Measurements from ENCODE around the gene CENPT.
"Not testable (repeated sequence)": the region's sequence is repeated elsewhere in the genome, so short reads cannot be mapped to it uniquely, and the experiment has no call there.

The CENPT gene

GRCh38 chr16:67837190-67837589 is 10.3 kb downstream of the CENPT start:
- not testable (repeated sequence) for H3K27me3 ChIP-seq (ENCODE audit: insufficient read depth, low read length); H3K4me1 ChIP-seq (ENCODE audit: control insufficient read depth, insufficient read depth, low read length, unreplicated experiment); H3K4me3 ChIP-seq (ENCODE audit: low read depth, low read length); H3K36me3 ChIP-seq (ENCODE audit: insufficient read depth, low read length); H2AFZ ChIP-seq (ENCODE audit: low read length, unreplicated experiment); H3K79me2 ChIP-seq (ENCODE audit: control insufficient read depth, insufficient read depth, low read length, unreplicated experiment); H3K27ac ChIP-seq (ENCODE audit: low read depth, low read length)

- peak overlapping the region; percentile 67 for H2AFZ ChIP-seq (ENCODE audit: low read length, unreplicated experiment)
- H3K36me3 ChIP-seq (ENCODE audit: insufficient read depth, low read length): no peaks in the 10 kb centered on the region
- peaks cover 6% of the 10 kb centered on the region for H3K4me1 ChIP-seq (ENCODE audit: control insufficient read depth, insufficient read depth, low read length, unreplicated experiment)
- H3K4me3 ChIP-seq (ENCODE audit: low read depth, low read length): peak overlapping the region; percentile 78
- H3K27me3 ChIP-seq (ENCODE audit: insufficient read depth, low read length): no peaks in the 10 kb centered on the region
- H3K79me2 ChIP-seq (ENCODE audit: control insufficient read depth, insufficient read depth, low read length, unreplicated experiment): peaks cover 10% of the 10 kb centered on the region
- H3K27ac ChIP-seq (ENCODE audit: low read depth, low read length): no peak overlapping the region
These were observed 13.3 kb downstream of the CENPT start for GRCh38 chr16:67834242-67834614.

- Histone ChIP-seq H2AFZ (ENCODE audit: low read length, unreplicated experiment) (peak overlapping the region; percentile 67), H3K79me2 (ENCODE audit: control insufficient read depth, insufficient read depth, low read length, unreplicated experiment) (peaks cover 10% of the 10 kb centered on the region), H3K4me1 (ENCODE audit: control insufficient read depth, insufficient read depth, low read length, unreplicated experiment) (peaks cover 6% of the 10 kb centered on the region), H3K27ac (ENCODE audit: low read depth, low read length) (peak overlapping the region; percentile 11; the same call in 1 of the 2 replicates), H3K36me3 (ENCODE audit: insufficient read depth, low read length) (no peaks in the 10 kb centered on the region), H3K4me3 (ENCODE audit: low read depth, low read length) (peak overlapping the region; percentile 78), H3K27me3 (ENCODE audit: insufficient read depth, low read length) (no peaks in the 10 kb centered on the region)
These were observed 13.9 kb downstream of the CENPT start for GRCh38 chr16:67833415-67834241.

GRCh38 chr16:67833030-67833414 is 14.5 kb downstream of the CENPT start:
- Histone ChIP-seq H3K27me3 (ENCODE audit: insufficient read depth, low read length) (no peaks in the 10 kb centered on the region), H3K36me3 (ENCODE audit: insufficient read depth, low read length) (no peaks in the 10 kb centered on the region), H3K27ac (ENCODE audit: low read depth, low read length) (peak overlapping the region; percentile 11; the same call in 1 of the 2 replicates), H3K4me3 (ENCODE audit: low read depth, low read length) (peak overlapping the region; percentile 78), H2AFZ (ENCODE audit: low read length, unreplicated experiment) (no peak overlapping the region), H3K4me1 (ENCODE audit: control insufficient read depth, insufficient read depth, low read length, unreplicated experiment) (peaks cover 6% of the 10 kb centered on the region), H3K79me2 (ENCODE audit: control insufficient read depth, insufficient read depth, low read length, unreplicated experiment) (peaks cover 10% of the 10 kb centered on the region)

GRCh38 chr16:67828651-67829050 is 18.8 kb downstream of the CENPT start:
- Histone ChIP-seq H3K79me2 (ENCODE audit: control insufficient read depth, insufficient read depth, low read length, unreplicated experiment) (peaks cover 10% of the 10 kb centered on the region), H2AFZ (ENCODE audit: low read length, unreplicated experiment) (no peak overlapping the region), H3K36me3 (ENCODE audit: insufficient read depth, low read length) (no peaks in the 10 kb centered on the region), H3K4me1 (ENCODE audit: control insufficient read depth, insufficient read depth, low read length, unreplicated experiment) (peaks cover 6% of the 10 kb centered on the region), H3K27me3 (ENCODE audit: insufficient read depth, low read length) (no peaks in the 10 kb centered on the region), H3K4me3 (ENCODE audit: low read depth, low read length) (no peak overlapping the region), H3K27ac (ENCODE audit: low read depth, low read length) (no peak overlapping the region)

GRCh38 chr16:67825906-67826305 is 21.6 kb downstream of the CENPT start:
- Histone ChIP-seq H3K79me2 (ENCODE audit: control insufficient read depth, insufficient read depth, low read length, unreplicated experiment) (no peaks in the 10 kb centered on the region), H3K36me3 (ENCODE audit: insufficient read depth, low read length) (no peaks in the 10 kb centered on the region), H3K4me1 (ENCODE audit: control insufficient read depth, insufficient read depth, low read length, unreplicated experiment) (no peaks in the 10 kb centered on the region)

GRCh38 chr16:67825119-67825518 is 22.4 kb downstream of the CENPT start:
- H3K79me2 ChIP-seq (ENCODE audit: control insufficient read depth, insufficient read depth, low read length, unreplicated experiment): no peaks in the 10 kb centered on the region
- no peaks in the 10 kb centered on the region for H3K27me3 ChIP-seq (ENCODE audit: insufficient read depth, low read length)
- H2AFZ ChIP-seq (ENCODE audit: low read length, unreplicated experiment): no peak overlapping the region
- no peaks in the 10 kb centered on the region for H3K36me3 ChIP-seq (ENCODE audit: insufficient read depth, low read length)
- no peak overlapping the region for H3K27ac ChIP-seq (ENCODE audit: low read depth, low read length)
- H3K4me3 ChIP-seq (ENCODE audit: low read depth, low read length): no peak overlapping the region
- H3K4me1 ChIP-seq (ENCODE audit: control insufficient read depth, insufficient read depth, low read length, unreplicated experiment): no peaks in the 10 kb centered on the region

More at GRCh38 chr16:67825906-67826305, 21.6 kb downstream of the CENPT start:
- no peak overlapping the region for H3K27ac ChIP-seq (ENCODE audit: low read depth, low read length)
- H3K27me3 ChIP-seq (ENCODE audit: insufficient read depth, low read length): no peaks in the 10 kb centered on the region
- H2AFZ ChIP-seq (ENCODE audit: low read length, unreplicated experiment): no peak overlapping the region
- H3K4me3 ChIP-seq (ENCODE audit: low read depth, low read length): no peak overlapping the region

GRCh38 chr16:67822511-67822910 is 25.0 kb downstream of the CENPT start:
- Histone ChIP-seq H3K36me3 (ENCODE audit: insufficient read depth, low read length) (no peaks in the 10 kb centered on the region), H3K79me2 (ENCODE audit: control insufficient read depth, insufficient read depth, low read length, unreplicated experiment) (no peaks in the 10 kb centered on the region), H2AFZ (ENCODE audit: low read length, unreplicated experiment) (no peak overlapping the region), H3K4me3 (ENCODE audit: low read depth, low read length) (no peak overlapping the region), H3K4me1 (ENCODE audit: control insufficient read depth, insufficient read depth, low read length, unreplicated experiment) (no peaks in the 10 kb centered on the region), H3K27me3 (ENCODE audit: insufficient read depth, low read length) (no peaks in the 10 kb centered on the region), H3K27ac (ENCODE audit: low read depth, low read length) (no peak overlapping the region)

GRCh38 chr16:67820608-67821259 is 26.8 kb downstream of the CENPT start:
- no peak overlapping the region for H3K27ac ChIP-seq (ENCODE audit: low read depth, low read length)
- no peaks in the 10 kb centered on the region for H3K27me3 ChIP-seq (ENCODE audit: insufficient read depth, low read length)
- no peak overlapping the region for H3K4me3 ChIP-seq (ENCODE audit: low read depth, low read length)
- no peaks in the 10 kb centered on the region for H3K4me1 ChIP-seq (ENCODE audit: control insufficient read depth, insufficient read depth, low read length, unreplicated experiment)
- H2AFZ ChIP-seq (ENCODE audit: low read length, unreplicated experiment): no peak overlapping the region
- no peaks in the 10 kb centered on the region for H3K79me2 ChIP-seq (ENCODE audit: control insufficient read depth, insufficient read depth, low read length, unreplicated experiment)
- H3K36me3 ChIP-seq (ENCODE audit: insufficient read depth, low read length): no peaks in the 10 kb centered on the region

- H3K27me3 ChIP-seq (ENCODE audit: insufficient read depth, low read length): no peaks in the 10 kb centered on the region
These were observed 32.9 kb downstream of the CENPT start for GRCh38 chr16:67814567-67814966.

GRCh38 chr16:67811899-67812298 is 35.6 kb downstream of the CENPT start:
- Histone ChIP-seq H3K79me2 (ENCODE audit: control insufficient read depth, insufficient read depth, low read length, unreplicated experiment) (no peaks in the 10 kb centered on the region), H3K4me1 (ENCODE audit: control insufficient read depth, insufficient read depth, low read length, unreplicated experiment) (peaks cover 4% of the 10 kb centered on the region), H3K27ac (ENCODE audit: low read depth, low read length) (no peak overlapping the region), H2AFZ (ENCODE audit: low read length, unreplicated experiment) (no peak overlapping the region), H3K36me3 (ENCODE audit: insufficient read depth, low read length) (no peaks in the 10 kb centered on the region), H3K4me3 (ENCODE audit: low read depth, low read length) (no peak overlapping the region), H3K27me3 (ENCODE audit: insufficient read depth, low read length) (no peaks in the 10 kb centered on the region)

More at GRCh38 chr16:67814567-67814966, 32.9 kb downstream of the CENPT start:
- Histone ChIP-seq H3K4me3 (ENCODE audit: low read depth, low read length) (no peak overlapping the region), H3K79me2 (ENCODE audit: control insufficient read depth, insufficient read depth, low read length, unreplicated experiment) (no peaks in the 10 kb centered on the region), H3K36me3 (ENCODE audit: insufficient read depth, low read length) (no peaks in the 10 kb centered on the region), H3K27ac (ENCODE audit: low read depth, low read length) (no peak overlapping the region), H3K4me1 (ENCODE audit: control insufficient read depth, insufficient read depth, low read length, unreplicated experiment) (no peaks in the 10 kb centered on the region), H2AFZ (ENCODE audit: low read length, unreplicated experiment) (no peak overlapping the region)

Measured in ACC112 (cell line).